GM12864 (cell line): Measurements from ENCODE around the gene PQBP1.
A peak's percentile ranks its signal among the peaks of the same experiment; 100 is the strongest.

Source experiments
- DNase-seq: peaks from one replicate; pipeline ENCODE4 v3.0.0-alpha.2; 2011; ENCODE audit warnings: low read depth
- H3K4me3 ChIP-seq: 2 replicates; pipeline ENCODE4 v1.5.1; 2011; ENCODE audit warnings: mild to moderate bottlenecking, low read depth, low read length, control low read depth
- CTCF ChIP-seq: IDR thresholded peaks from 2 replicates; pipeline ENCODE4 v1.5.1; 2011; ENCODE audit warnings: low read depth, mild to moderate bottlenecking, moderate library complexity, low read length, control low read depth, inconsistent platforms; ENCODE audit errors: missing control alignments

Gene PQBP1

GRCh38 chrX:48918643-48919340 lies 21.1 kb downstream of the PQBP1 start, which contains the start of gene PIM2:
PIM2 (minus strand) TSS chrX:48919024; CDS start chrX:48918834, 190 bp downstream.
- H3K4me3 ChIP-seq: peak within 1 kb of the TSS; percentile 88
- peak; percentile 89 for DNase-seq
- TF ChIP-seq CTCF: no peak

GRCh38 chrX:48919360-48919841 lies 21.7 kb downstream of the PQBP1 start:
- H3K4me3 ChIP-seq: peak overlapping the region; percentile 44
- no peak for TF ChIP-seq CTCF
- no peak for DNase-seq

GRCh38 chrX:48919947-48920717 lies 22.4 kb downstream of the PQBP1 start:
- no peak for DNase-seq
- no peak overlapping the region; the same call in 1 of the 2 replicates for H3K4me3 ChIP-seq
- TF ChIP-seq CTCF: no peak

- H3K4me3 ChIP-seq: no peak overlapping the region
- no peak for TF ChIP-seq CTCF
- no peak for DNase-seq
Measured at GRCh38 chrX:48920718-48921104, 23.0 kb downstream of the PQBP1 start.

- DNase-seq: no peak
- no peak overlapping the region for H3K4me3 ChIP-seq
- TF ChIP-seq CTCF: no peak
Measured at GRCh38 chrX:48923771-48924170, 26.0 kb downstream of the PQBP1 start.

- TF ChIP-seq CTCF: no peak
- no peak overlapping the region for H3K4me3 ChIP-seq
- no peak for DNase-seq
Measured at GRCh38 chrX:48924270-48924669, 26.5 kb downstream of the PQBP1 start.
